GM19239 (cell line): ENCODE results near the gene ZCCHC10.
A peak's percentile ranks its signal among the peaks of the same experiment; 100 is the strongest.

ENCODE experiments used
- DNase-seq: peaks from one replicate; pipeline ENCODE4 v3.0.0; 2011; ENCODE audit warnings: low spot score; ENCODE audit not compliant: insufficient read length
- FAIRE-seq: peaks from 2 replicates; lab custom pipeline; 2011; peaks lifted over from hg19 to GRCh38; lab: Jason Lieb, UNC

The ZCCHC10 gene

GRCh38 chr5:133025804-133026663 lies at the start of gene ZCCHC10:
TSS of gene ZCCHC10 (minus strand) at chr5:133026549. CDS start at chr5:133026537, 12 bp downstream.
- peak; percentile 75 for DNase-seq
- FAIRE-seq = peak; percentile 86

- DNase-seq (no peak), FAIRE-seq (no peak)
Measured at GRCh38 chr5:133075572-133076536, 49.5 kb upstream of the ZCCHC10 start.

- no peak for FAIRE-seq
- no peak for DNase-seq
Measured at GRCh38 chr5:133072021-133072420, 45.7 kb upstream of the ZCCHC10 start.

- no peak for DNase-seq
- no peak for FAIRE-seq
Measured at GRCh38 chr5:133066045-133066444, 39.7 kb upstream of the ZCCHC10 start.

GRCh38 chr5:133065471-133065870 lies 39.1 kb upstream of the ZCCHC10 start:
- DNase-seq = no peak
- FAIRE-seq = peak; percentile 11

GRCh38 chr5:133063965-133064364 lies 37.6 kb upstream of the ZCCHC10 start:
- FAIRE-seq = no peak
- DNase-seq = no peak

GRCh38 chr5:133062276-133062675 lies 35.9 kb upstream of the ZCCHC10 start:
- DNase-seq (no peak), FAIRE-seq (no peak)

- FAIRE-seq = no peak
- DNase-seq = no peak
Measured at GRCh38 chr5:133059621-133060020, 33.3 kb upstream of the ZCCHC10 start.

GRCh38 chr5:133056891-133057290 lies 30.5 kb upstream of the ZCCHC10 start:
- DNase-seq = no peak
- no peak for FAIRE-seq

- FAIRE-seq = no peak
- no peak for DNase-seq
Measured at GRCh38 chr5:133054697-133055471, 28.5 kb upstream of the ZCCHC10 start.

GRCh38 chr5:133053448-133053847 lies 27.1 kb upstream of the ZCCHC10 start:
- no peak for FAIRE-seq

GRCh38 chr5:133052317-133053175 lies 26.2 kb upstream of the ZCCHC10 start:
- DNase-seq (peak; percentile 41), FAIRE-seq (peak; percentile 18)

More at GRCh38 chr5:133053448-133053847, 27.1 kb upstream of the ZCCHC10 start:
- DNase-seq = no peak

- DNase-seq (peak; percentile 90), FAIRE-seq (peak; percentile 96)
Measured at GRCh38 chr5:133051542-133052316, 25.4 kb upstream of the ZCCHC10 start, which contains the start of gene HSPA4. TSS of gene HSPA4 (plus strand) at chr5:133052013. CDS start at chr5:133052251, 238 bp downstream.

- no peak for DNase-seq
- FAIRE-seq = peak; percentile 4
Measured at GRCh38 chr5:133051061-133051541, 24.8 kb upstream of the ZCCHC10 start.

GRCh38 chr5:133050521-133050920 lies 24.2 kb upstream of the ZCCHC10 start:
- DNase-seq (no peak), FAIRE-seq (peak; percentile 79)

GRCh38 chr5:133049726-133050048 lies 23.3 kb upstream of the ZCCHC10 start:
- DNase-seq = no peak

GRCh38 chr5:133048993-133049725 lies 22.8 kb upstream of the ZCCHC10 start:
- DNase-seq = no peak
- FAIRE-seq = no peak

More at GRCh38 chr5:133049726-133050048, 23.3 kb upstream of the ZCCHC10 start:
- no peak for FAIRE-seq
